Fibroblast of peridontal ligament (primary cell): ENCODE results near the gene LTBP2.

Experiments used
- DNase-seq: peaks from one replicate; pipeline ENCODE4 v3.0.0-alpha.2; 2010; ENCODE audit errors: extremely low read depth

The LTBP2 gene

GRCh38 chr14:74638066-74638465 lies 26.0 kb upstream of the LTBP2 start:
- no peak for DNase-seq

GRCh38 chr14:74637178-74637550 lies 25.1 kb upstream of the LTBP2 start:
- DNase-seq = no peak

GRCh38 chr14:74636424-74637177 lies 24.6 kb upstream of the LTBP2 start:
- DNase-seq = peak; percentile 50

- no peak for DNase-seq
Observed at GRCh38 chr14:74635847-74636246, 23.8 kb upstream of the LTBP2 start.

- no peak for DNase-seq
Observed at GRCh38 chr14:74634964-74635363, 22.9 kb upstream of the LTBP2 start.

- DNase-seq = peak; percentile 77
Observed at GRCh38 chr14:74634481-74634880, 22.4 kb upstream of the LTBP2 start.

GRCh38 chr14:74630881-74631690 lies 19.0 kb upstream of the LTBP2 start:
- no peak for DNase-seq

GRCh38 chr14:74628418-74628817 lies 16.4 kb upstream of the LTBP2 start:
- DNase-seq = no peak

- no peak for DNase-seq
Observed at GRCh38 chr14:74627076-74627475, 15.0 kb upstream of the LTBP2 start.

- no peak for DNase-seq
Observed at GRCh38 chr14:74622257-74622656, 10.2 kb upstream of the LTBP2 start.

GRCh38 chr14:74621556-74621955 lies 9.5 kb upstream of the LTBP2 start:
- no peak for DNase-seq

GRCh38 chr14:74620923-74621322 lies 8.9 kb upstream of the LTBP2 start:
- DNase-seq = no peak

- peak; percentile 86 for DNase-seq
Observed at GRCh38 chr14:74620497-74620921, 8.5 kb upstream of the LTBP2 start.

- DNase-seq = peak; percentile 98
Observed at GRCh38 chr14:74619672-74620131, 7.7 kb upstream of the LTBP2 start.

- peak; percentile 61 for DNase-seq
Observed at GRCh38 chr14:74618078-74618952, 6.3 kb upstream of the LTBP2 start.

GRCh38 chr14:74616996-74617700 lies 5.1 kb upstream of the LTBP2 start:
- no peak for DNase-seq

GRCh38 chr14:74616507-74616906 lies 4.5 kb upstream of the LTBP2 start:
- DNase-seq = peak; percentile 75

- DNase-seq = no peak
Observed at GRCh38 chr14:74615735-74616134, 3.7 kb upstream of the LTBP2 start.

- DNase-seq = no peak
Observed at GRCh38 chr14:74614508-74615495, 2.8 kb upstream of the LTBP2 start.
